NT2/D1 (cell line): ENCODE measurements around the gene MYO15B.

Experiments used
- SUZ12 ChIP-seq: IDR thresholded peaks from 2 replicates; pipeline ENCODE4 v1.6.1; 2011; ENCODE audit not compliant: insufficient read length, insufficient read depth; ENCODE audit errors: extremely low read depth
- YY1 ChIP-seq: IDR thresholded peaks from 2 replicates; pipeline ENCODE4 v1.6.1; 2011; ENCODE audit not compliant: insufficient read length, insufficient read depth
- ZNF274 ChIP-seq: IDR thresholded peaks from 2 replicates; pipeline ENCODE4 v1.6.1; 2011; ENCODE audit warnings: mild to moderate bottlenecking, low read depth, low read length

DNA sequence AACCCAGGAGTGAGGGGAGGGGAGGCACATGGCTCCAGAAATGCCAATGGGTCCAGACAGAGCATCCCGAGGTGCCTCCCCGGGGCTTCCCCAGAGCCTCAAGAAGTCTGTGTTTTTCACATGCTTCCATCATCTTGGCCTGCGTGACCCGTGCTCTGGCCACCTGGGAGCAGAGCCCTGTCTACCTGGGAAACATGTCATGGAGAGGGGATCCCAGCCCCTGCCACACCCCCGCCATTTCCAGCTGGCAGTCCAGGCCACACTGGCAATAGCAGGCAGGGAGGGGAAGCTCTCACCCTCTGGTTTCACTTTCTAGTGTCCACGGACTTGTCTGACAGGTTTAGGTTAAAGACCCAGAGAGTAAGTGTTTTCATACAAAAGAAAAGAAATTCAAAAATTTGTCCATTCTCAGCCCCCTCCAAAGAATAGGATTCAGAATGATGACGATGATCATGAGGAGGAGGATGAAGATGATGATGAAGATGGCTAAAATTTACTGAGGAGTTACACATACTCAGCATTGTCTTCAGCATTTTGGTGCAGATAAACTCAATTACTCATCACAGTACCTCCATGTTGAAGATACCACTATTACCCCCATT lies 54.7 kb downstream of the MYO15B start:
- no peak for TF ChIP-seq YY1
- TF ChIP-seq ZNF274, result no peak
- no peak for TF ChIP-seq SUZ12
